OCI-LY3 (cell line): ENCODE results near the gene ARHGEF26.

Experiments used
- CTCF ChIP-seq: fragments of 200-600, 300-600 bp; sonication (generic); IDR thresholded peaks from 2 replicates; pipeline ENCODE4 v1.5.1; 2014; ENCODE audit warnings: antibody characterized with exemption, low read length, low read depth
- EZH2phosphoT487 ChIP-seq: fragments of 200-600 bp; shearing (Covaris generic); IDR thresholded peaks from 2 replicates; pipeline ENCODE4 v1.6.1; 2018; ENCODE audit warnings: antibody characterized with exemption, mixed run types, low read depth

GRCh38 chr3:154193000-154193615 lies 71.9 kb downstream of the ARHGEF26 start:
- TF ChIP-seq CTCF (no peak), EZH2phosphoT487 (no peak)
